ENCODE measurements around the gene CASTOR1.
"Not testable (repeated sequence)": the region's sequence is repeated elsewhere in the genome, so short reads cannot be mapped to it uniquely, and the experiment has no call there.

Gene CASTOR1

DNA sequence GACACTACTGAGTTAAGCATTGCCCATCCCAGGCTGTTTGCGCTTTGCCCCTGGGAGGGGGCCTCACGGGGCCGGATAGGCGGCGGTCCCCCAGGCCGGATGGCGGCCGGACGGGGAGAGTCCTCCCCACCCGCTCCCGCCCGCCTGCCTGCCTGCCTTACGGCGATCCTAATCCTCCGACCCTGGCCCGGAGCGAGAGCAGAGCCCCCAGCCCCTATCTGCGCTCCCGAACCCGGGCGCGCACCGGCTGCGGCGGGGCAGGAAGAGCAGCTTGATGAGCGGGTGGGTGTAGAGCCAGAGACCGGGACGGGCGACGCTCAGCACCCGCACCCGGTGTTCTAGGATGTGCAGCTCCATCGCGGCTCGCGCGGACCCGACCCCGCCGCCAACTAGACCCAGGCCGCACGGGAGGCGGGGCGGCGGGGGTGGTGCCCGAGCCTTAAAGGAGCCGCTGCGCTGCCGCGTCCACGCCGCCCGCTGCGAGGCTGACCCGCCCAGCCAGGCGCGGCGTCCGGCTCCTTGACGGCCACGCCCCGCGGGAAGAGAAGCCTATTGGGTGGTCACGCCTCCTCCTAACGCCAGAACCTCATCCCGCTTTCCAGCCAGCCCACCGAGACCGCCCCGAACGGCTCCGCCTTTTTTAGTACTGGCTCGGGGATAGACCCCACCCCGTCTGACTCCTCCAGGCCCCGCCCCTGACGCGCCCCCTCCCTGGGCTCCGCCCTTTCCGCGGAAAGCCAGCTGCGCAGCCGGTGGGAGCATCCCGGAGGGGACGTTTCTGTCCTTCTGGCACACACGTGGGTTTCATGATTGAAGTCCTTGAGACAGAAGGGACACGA lies at the start of gene CASTOR1:
CASTOR1 (minus strand) TSS at position 365 of the 839 bp plus-strand sequence; CDS start at position 357, 8 bp downstream.
- DNase-seq (ENCODE audit: low spot score), result peak; percentile 100

DNA sequence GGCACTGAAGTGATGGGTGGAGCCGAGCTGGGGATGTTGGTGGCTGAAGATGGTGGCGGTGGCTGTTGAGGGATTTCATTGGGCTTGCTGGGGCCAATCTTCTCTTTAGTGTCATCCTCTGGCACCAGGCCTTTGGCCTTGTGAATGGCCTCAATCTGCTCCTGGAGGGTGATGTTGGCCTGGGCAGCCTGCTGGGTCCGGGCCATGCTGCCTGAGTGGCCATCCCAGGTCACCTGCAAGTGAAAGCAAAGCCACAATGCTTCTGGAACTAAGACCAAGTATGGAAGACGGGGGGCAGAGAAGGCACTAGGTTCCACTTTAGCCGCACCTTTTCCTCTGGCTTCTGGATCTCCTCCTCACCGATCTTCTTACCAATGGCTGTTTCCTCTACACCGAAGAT lies 49.5 kb upstream of the CASTOR1 start:
- DNase-seq (ENCODE audit: low spot score), result no peak

DNA sequence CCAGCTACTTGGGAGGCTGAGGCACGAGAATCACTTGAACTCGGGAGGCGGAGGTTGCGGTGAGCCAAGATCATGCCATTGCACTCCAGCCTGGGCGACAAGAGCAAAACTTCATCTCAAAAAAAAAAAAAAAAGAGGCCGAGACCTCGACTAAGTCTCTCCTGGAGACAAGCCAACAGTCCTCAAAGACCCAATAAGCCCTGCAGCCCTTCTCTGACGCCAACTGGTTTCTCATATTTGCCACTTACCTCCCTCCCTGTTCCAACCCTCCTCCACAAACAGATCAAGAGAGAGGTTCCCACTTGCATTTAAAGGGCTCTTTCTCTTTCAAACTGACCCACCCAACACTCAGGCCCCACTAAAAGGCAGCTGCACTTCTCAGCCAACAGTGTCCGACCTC lies 49.0 kb upstream of the CASTOR1 start:
- not testable (repeated sequence) for DNase-seq (ENCODE audit: low spot score)

DNA sequence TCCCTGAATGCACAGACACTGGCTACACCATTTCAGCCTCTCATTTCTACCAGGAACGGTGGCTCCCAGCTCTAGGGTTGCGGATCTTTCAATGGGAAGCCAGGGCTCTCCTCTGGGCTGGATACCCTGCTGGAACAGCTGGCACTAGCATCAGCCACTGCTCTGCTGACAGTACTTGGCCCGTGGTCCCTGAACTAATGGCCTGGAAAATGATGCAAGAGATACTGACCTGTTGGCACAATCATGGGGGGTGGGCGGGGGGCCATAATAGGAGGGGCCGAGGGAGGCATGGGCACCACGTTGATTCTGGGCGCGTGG lies 48.1 kb upstream of the CASTOR1 start:
- DNase-seq (ENCODE audit: low spot score), result no peak

DNA sequence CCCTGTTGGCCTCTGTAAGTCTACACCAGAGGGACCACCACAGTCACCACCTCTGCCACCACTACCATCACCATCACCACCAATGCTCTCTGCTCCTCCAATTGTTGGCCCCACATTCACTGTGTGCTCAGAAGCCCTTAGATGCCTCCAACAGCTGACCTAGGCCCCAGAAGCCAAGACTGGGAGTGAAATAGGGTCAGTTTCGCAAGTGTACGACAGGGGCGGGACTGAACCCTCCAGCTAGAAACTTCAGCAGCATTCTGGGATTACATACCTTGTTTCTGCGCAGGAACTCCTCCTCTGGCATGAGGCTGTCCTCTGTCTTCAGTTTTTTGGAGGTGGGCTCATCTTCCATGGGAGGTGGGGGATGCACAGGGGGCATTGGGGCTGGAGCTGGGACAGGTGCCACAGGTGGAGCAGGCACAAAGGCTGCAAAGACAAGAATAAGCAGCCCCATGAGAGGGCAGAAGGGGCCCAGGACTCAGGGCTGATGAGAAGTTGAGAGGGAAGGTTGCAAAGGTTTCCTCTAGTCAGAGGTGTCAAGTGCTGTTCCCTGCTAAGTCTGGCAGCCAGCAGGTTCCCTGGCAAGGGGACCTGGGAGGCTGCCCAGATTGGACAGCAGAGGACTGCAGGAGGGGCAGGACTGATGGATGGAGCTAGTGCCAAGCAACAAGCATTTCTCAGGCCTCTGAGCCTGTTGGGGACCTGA lies 47.6 kb upstream of the CASTOR1 start:
- DNase-seq (ENCODE audit: low spot score), result no peak

DNA sequence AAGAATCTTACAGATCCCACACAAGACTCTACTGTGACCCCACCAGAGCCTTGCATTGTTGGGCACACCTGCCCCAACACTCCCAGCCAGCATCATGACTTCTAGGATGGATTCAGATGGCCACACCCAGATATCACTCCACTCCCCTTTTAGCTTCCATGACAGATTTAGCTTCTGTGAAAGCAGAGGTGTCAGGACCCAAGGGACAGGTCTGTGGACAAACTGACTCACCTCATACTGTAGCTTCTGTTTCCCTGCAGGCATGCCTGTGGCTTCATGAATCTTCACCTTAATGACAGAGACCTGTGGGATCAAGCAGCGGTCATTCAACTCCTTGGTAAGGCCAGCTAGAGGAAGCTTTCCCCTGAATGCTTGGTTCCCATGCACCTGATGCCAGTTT lies 45.9 kb upstream of the CASTOR1 start:
- no peak for DNase-seq (ENCODE audit: low spot score)

DNA sequence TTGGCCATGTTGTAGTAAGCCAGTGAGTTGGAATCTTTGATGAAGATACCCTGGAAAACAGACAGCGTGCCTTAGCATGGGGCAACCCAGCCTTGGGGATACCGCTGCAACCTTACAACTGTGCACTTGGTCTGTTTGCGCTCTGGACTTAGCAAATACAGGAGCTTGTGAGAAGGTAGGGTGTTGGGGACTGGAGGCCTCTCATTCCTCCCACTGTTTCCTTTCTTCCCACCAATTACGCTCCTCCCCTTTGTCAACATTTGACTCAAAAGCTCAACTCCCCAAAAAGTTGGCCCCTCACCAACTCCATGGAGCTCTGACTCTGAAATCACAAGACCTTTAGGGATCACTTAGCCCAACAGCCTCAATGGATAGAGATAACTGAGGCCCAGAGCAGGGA lies 45.3 kb upstream of the CASTOR1 start:
- DNase-seq (ENCODE audit: low spot score), result no peak

DNA sequence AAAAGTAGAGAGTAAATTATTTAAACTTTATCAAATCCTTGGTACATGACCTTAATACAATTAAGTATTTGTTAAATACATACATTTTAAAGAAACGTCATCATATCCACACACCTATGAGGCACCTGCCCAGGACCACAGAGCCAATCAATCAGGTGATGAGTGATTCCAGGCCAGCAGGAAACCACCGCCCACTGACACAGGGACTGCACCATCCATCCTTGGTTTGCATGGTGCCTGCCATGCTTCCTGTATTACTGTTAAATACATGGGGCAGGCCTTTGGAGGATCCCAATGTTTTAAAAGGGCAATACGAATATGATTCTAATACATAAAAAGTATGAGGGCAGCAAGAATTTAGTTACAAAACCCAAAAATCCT lies 44.4 kb upstream of the CASTOR1 start:
- no peak for DNase-seq (ENCODE audit: low spot score)

DNA sequence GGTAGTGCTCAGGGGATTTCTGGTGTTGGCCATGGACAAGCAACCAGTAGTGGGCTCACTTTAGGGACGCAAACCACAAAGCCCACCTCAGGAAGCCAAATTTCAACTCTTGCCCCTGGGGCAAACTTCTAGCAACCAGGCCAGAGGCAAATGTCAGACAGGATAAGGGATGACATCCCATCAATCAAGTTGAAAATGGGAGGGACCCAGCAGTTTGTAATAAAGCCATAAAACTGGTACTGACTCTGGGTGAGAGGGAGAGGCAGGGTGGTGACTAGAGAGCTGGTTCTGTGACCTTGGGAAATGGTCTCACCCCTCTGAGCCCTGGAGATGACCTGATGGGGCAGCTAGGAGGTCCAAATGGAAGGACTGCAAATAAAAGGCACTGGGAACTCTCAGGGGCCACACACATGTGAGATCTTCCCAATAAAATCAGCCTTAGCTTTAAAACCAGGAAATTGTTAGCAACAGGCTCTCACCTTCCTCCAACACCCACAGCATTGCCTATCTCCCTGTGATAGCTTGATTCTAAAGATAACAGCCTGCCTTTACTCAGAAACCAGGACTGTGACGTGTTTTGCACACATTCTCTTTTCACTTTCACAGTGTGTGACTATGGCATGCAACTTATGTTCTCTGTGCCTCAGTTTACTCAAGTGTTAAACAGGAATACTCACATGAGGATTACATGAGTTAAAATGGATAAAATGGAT lies 43.8 kb upstream of the CASTOR1 start:
- no peak for DNase-seq (ENCODE audit: low spot score)

DNA sequence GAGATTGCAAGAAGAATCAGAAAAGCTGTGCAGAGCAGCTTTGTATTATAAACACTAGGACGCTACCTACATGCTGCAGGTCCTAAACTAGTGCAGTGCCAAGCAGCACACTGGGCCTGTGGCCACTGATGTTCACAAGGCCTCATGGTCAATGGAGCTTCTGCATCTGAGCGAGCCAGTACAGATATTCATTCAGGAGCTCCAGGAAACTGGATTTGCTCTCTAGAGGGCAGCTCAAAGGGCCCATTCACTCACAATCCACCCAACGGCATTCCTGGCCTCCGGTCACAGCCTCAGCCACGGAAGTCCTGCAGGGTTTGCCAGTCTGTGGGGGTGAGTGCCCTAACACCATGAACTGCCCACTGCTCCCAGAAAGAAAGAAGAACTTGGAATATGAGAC lies 43.2 kb upstream of the CASTOR1 start:
- DNase-seq (ENCODE audit: low spot score), result no peak

DNA sequence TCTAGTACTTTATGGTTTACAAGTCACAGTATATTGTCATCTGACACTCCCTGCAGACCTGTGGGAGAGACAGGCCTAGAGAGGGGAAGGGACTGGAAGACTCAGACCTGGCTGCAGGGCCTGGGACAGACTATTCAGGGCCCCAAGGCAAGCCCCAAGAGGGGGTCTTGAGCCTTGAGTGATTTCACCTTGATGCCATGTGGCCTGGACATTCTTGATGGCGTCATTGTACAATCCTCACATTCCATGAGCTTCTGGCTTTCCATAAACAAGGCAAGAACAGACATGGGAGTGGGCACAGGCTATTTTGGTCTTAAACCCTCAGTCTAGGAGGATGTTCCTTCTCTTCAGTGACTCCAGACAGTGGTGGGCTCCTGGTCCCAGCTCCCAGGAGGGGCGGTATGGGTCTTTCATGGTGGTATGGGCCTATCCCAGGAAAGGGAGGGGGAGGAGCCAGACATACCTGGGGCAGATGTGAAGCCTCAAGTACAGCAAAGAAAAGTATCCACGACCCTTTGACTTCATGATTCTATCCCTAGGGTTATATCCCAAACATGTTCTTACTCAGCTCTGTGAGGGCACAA lies 39.3 kb upstream of the CASTOR1 start:
- DNase-seq (ENCODE audit: low spot score), result no peak

DNA sequence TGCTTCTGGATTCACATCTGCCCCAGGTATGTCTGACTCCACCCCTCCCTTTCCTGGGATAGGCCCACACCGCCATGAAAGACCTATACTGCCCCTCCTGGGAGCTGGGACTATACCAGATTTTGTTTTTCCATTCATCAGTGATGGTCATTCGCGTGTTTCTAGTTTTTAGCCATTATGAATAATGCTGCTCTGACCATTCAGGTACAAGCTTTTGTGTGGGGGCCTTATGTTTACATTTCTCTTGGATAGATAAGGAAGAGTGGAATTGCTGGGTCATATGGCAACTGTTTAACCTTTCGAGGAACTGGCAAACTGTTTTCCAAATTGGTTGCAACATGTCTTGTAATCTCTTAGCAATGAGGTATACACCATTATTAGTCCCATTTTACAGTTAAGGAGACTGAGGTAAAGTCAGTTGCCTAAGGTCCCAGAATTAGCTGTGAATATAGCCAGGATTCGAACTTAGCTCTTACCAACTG lies 38.6 kb upstream of the CASTOR1 start:
- no peak for DNase-seq (ENCODE audit: low spot score)

DNA sequence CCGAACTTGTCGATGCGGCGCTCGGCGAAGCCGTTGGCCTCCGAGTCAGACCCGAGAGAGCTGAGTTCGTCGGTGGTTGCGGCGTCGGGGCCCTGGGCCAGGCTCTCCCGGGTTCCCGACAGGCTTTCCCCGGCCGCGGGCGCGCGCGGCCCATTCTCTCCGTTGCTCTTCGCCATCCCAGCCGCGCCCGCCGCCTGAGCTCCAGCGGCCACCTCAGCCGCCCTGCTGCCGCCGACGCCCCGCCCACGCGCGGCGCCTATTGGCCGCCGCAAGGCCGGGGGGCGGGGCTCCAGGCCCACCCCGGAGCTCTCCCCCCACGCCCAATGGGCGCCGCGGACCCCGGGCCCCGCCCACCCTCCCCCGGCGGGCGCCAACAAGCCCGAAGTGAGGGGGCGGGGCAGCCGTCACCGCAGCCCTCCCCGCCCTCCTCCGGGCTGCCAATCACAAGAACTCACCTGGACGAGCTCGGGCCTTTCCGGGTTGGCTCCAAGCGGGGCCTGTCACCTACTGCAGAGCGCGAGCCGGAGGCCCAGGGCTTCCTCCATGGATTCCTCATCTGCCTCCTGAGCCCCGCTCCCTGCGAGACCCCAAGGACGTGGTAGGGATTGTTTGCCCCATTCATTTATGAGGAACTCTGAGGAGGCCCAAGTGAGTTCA lies 37.5 kb upstream of the CASTOR1 start, which contains the start of gene TBC1D10A:
TBC1D10A (minus strand) TSS at position 236 of the 657 bp plus-strand sequence; CDS start at position 176, 60 bp downstream.
- DNase-seq (ENCODE audit: low spot score), result peak; percentile 99

DNA sequence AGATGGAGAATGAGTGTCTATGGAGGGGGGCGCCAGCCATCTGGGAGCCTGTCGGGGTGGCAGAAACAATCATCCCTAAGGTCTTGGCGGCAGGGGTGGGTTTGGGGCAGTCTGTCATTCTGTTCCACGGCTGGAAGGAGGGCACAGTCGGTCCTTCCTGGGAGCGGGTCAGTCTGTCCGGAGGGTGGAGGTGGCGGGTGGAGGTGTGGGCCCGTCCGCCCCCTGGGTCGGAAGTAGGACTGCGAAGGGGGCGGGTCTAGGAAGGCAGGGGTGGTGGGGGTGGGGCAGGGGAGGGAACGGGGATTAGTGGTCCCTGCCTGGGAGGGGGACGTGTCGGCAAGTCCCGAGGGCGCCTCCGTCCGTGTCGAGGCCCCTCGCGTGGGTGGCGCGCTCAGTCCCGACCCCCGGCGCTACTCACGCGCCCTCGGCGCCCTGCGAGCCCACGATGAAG lies 37.0 kb upstream of the CASTOR1 start:
- peak; percentile 49 for DNase-seq (ENCODE audit: low spot score)

DNA sequence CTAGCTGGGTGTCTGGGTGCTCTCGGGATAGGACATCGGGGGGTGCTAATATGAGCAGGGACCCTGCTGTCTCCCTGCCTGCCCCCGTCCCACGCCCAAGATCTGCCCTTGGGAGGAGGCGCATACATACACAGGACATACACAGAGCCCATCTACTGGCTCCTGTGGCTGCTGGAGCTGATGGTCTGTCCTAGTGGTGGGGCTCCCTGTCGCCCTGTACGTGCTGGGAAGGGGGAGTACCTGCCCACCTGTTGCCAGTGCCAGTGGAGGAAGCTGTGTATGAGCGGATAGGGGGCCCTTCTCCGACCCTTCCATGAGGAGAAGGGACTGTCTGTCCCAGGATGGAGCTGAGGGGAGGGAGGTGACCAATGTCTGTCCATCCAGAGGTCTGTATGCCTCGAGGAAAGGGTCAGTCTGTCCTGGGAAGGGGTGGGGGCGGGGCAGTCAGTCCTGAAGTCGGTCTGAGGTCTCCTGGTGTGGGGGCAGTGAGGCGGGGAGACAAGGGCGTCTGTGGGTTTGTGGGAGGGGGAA lies 36.5 kb upstream of the CASTOR1 start:
- DNase-seq (ENCODE audit: low spot score), result no peak

DNA sequence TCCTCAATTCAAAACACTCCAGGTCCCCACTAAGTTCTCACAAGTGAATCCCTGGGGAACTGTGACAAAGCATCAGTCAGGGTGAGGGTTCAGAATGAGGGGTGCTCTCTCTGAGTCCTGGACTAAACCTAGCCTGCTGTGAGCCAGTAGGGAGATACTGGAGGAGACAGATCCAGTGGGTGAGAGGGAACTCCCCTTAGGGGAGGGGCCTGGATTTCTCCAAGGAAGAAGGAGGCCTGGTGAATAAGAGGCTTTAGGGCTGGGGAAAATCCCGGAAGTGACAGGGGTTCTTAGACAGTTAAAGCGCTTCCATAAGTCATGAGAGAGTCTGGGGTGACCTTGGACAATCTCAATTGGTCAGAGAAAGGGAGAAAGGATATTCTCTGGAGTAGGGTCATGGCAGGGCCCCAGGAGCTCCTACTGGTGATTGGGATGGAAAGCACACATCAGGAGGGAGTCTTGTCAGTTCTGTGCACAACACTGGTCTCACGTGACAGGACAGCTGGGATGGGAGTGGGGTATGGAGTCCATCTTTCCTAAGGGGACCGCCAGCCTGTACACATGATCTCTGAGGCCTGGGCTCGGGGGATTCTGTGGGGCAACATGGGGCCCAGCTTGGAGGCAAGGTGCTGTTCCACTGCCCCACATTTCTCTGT lies 35.9 kb upstream of the CASTOR1 start:
- DNase-seq (ENCODE audit: low spot score), result peak; percentile 92

DNA sequence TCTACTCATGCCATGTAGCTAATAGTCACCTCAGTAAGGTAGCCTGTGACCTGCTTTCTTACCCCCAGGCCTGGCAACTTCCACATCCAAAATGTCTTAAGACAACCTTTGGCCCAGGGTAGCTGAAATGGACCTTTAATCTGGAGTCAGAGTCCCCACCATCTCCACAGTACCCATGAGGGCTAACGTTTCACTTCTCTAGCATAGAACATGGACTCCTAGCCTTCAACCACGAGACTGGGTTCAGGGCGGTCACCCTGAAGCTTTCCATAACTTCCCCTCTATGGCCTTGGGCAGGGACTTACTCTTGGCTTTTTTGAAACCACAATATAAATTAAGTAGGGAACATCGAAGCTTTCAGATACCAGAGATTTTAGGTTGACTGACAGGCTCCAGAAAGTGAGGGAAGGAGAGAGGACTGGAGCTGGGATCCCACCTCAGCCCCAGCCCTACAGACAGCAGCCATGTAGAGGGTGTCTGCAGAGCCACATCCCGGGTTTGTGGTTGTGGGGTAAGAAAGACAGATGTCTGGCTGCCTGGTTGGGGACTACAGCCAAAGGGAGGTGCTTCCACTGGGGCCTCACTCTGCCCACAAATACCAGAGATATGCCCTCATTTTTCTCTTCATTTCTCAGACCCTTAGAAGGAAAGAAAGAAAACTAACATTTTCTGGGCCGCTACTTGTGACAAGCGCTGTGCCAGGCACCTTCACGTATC lies 34.9 kb upstream of the CASTOR1 start:
- peak; percentile 83 for DNase-seq (ENCODE audit: low spot score)

DNA sequence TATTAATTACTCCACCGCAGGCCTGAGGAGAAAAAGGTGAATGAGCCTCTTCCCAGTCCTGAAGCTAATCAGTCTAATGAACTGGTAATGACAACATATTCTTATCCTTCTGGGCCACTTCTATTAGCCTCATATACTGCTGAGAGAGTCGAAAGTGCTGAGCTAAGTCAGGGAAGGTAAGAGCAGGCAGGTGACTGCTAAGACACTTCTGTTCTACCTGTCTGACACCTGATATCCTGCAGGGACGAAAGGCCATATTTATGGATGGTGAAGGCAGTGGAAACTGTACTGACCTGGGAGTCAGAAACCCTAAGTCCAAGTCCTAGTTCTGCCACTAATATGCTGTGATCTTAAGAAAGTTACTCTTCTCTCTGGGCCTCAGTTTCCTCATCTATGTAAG lies 33.9 kb upstream of the CASTOR1 start:
- DNase-seq (ENCODE audit: low spot score), result no peak

DNA sequence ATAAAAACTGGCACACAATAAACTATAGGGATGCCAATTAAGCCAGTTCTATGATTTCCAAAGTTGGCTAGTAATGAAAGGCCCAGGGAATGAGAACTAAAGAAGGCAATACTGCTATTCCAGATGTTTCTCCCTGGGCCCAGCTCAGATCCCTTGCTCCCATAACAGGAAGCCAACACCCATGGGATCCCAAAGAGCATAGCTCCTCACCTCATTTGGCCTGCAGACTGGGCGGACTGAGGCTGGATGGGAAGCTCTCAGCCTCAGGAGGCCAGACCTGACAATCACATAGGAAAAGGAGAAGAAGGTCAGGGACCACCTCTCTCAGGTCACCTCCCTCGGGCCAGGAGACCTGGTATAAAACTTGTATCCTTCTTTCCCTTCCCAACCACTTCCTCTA lies 32.2 kb upstream of the CASTOR1 start:
- DNase-seq (ENCODE audit: low spot score), result no peak

DNA sequence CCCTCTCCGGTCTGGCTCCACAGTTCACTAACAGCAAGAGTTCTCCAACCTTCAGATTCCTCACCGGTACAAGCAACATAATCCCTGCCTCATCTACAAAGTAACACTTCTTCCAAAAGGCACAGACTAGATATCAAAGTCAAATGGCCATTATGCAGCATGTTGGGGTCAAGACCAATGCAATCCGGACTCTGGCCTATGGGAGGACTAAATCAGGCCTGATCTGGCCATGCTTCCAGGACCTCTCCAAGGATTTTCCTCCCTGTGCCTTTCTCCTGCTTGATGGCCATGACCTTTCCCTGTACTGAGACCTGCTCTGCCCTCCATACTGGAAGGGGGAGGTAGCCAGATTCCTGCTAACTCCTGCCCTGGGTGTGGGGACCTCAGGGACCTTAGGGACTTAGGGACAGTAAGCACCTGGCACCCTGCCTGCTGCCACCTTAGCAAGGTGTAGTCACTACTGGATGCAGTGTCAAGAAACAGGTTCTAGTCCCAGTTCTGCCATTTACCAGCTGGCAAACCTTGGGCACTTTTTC lies 30.8 kb upstream of the CASTOR1 start:
- no peak for DNase-seq (ENCODE audit: low spot score)
